Stimulated activated CD8-positive, alpha-beta memory T cell treated with anti-CD3 and anti-CD28 coated beads, Interleukin-12 subunit alpha, Interleukin-12 subunit beta, amount 100 ng/mL, for 1 hour (primary cell): ENCODE data around the gene PRSS56.

Experiments
- DNase-seq: peaks from one replicate; pipeline ENCODE4 v3.0.0-alpha.2; 2020; ENCODE audit warnings: low read depth

Gene PRSS56

GRCh38 chr2:232486558-232487384 lies 33.4 kb upstream of the PRSS56 start:
- no peak for DNase-seq

- DNase-seq, result no peak
Measured at GRCh38 chr2:232487385-232488096, 32.6 kb upstream of the PRSS56 start, which contains the start of gene ECEL1. TSS of gene ECEL1 (minus strand) at chr2:232487834. CDS start at chr2:232486653, 1,181 bp downstream.

- DNase-seq, result no peak
Measured at GRCh38 chr2:232488097-232488711, 32.0 kb upstream of the PRSS56 start.

- DNase-seq, result no peak
Measured at GRCh38 chr2:232488721-232489300, 31.4 kb upstream of the PRSS56 start.

- no peak for DNase-seq
Measured at GRCh38 chr2:232489516-232490220, 30.5 kb upstream of the PRSS56 start.

- DNase-seq, result no peak
Measured at GRCh38 chr2:232490221-232491138, 29.7 kb upstream of the PRSS56 start.

GRCh38 chr2:232491139-232491780 lies 28.9 kb upstream of the PRSS56 start:
- no peak for DNase-seq

GRCh38 chr2:232492236-232492848 lies 27.8 kb upstream of the PRSS56 start:
- DNase-seq, result no peak

- DNase-seq, result no peak
Measured at GRCh38 chr2:232492963-232493700, 27.1 kb upstream of the PRSS56 start.

- no peak for DNase-seq
Measured at GRCh38 chr2:232493701-232494474, 26.3 kb upstream of the PRSS56 start.

GRCh38 chr2:232494542-232494941 lies 25.6 kb upstream of the PRSS56 start:
- DNase-seq, result no peak

- DNase-seq, result no peak
Measured at GRCh38 chr2:232495292-232495691, 24.9 kb upstream of the PRSS56 start.

GRCh38 chr2:232496501-232497270 lies 23.5 kb upstream of the PRSS56 start:
- no peak for DNase-seq

GRCh38 chr2:232497348-232497747 lies 22.8 kb upstream of the PRSS56 start:
- no peak for DNase-seq

- no peak for DNase-seq
Measured at GRCh38 chr2:232498452-232498851, 21.7 kb upstream of the PRSS56 start.

- no peak for DNase-seq
Measured at GRCh38 chr2:232501331-232501771, 18.8 kb upstream of the PRSS56 start.

GRCh38 chr2:232501794-232502390 lies 18.3 kb upstream of the PRSS56 start:
- no peak for DNase-seq
